Measurements from ENCODE around the gene RAB3C. TPM values are rescaled to one million over a fixed set of nuclear protein-coding genes. Genes with fewer than 3 reads are reported as not detected.

Gene RAB3C, protein sequence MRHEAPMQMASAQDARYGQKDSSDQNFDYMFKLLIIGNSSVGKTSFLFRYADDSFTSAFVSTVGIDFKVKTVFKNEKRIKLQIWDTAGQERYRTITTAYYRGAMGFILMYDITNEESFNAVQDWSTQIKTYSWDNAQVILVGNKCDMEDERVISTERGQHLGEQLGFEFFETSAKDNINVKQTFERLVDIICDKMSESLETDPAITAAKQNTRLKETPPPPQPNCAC
- total RNA-seq, result not detected in 2 replicates

GRCh38 chr5:58582803-58583491 is at the start of gene RAB3C:
TSS of gene RAB3C (plus strand) at chr5:58583075. CDS start at chr5:58583209, 134 bp downstream.

Other genes starting within 250 kb of the RAB3C start
- 458 and 890 TPM in 2 replicates for gene PLK2, start 123.0 kb upstream of the RAB3C start, total RNA-seq
- not detected in 2 replicates for gene GAPT, start 91.6 kb upstream of the RAB3C start, total RNA-seq